Right lobe of liver (tissue), 6 donors: ENCODE data around the gene TBRG4. TPM values are rescaled to one million over a fixed set of nuclear protein-coding genes. Genes with fewer than 3 reads are reported as not detected.

Experiments
- ATAC-seq, 4 donors: fragments of 200-7000 bp; cut with Tn5 transposase; one replicate each; pipeline ENCODE4 v1.9.1; 2020; ENCODE audit warnings: mild to moderate bottlenecking in 4 of 4, moderate library complexity in 4 of 4
- DNase-seq, 3 donors: peaks; one replicate each; pipeline ENCODE4 v3.0.0-alpha.2; 2020
- H3K27ac ChIP-seq, 3 donors: fragments of 200-600 bp; one replicate each; pipeline ENCODE4 v1.8.0; 2022
- H3K27me3 ChIP-seq, 2 donors: fragments of 200-600 bp; one replicate each; pipeline ENCODE4 v1.8.0; 2022
- H3K36me3 ChIP-seq, 4 donors: fragments of 200-600 bp; sonication (generic) in 1 of 4; one replicate each; pipeline versions ENCODE4 v1.5.1 to v1.8.0; 2017 to 2022; ENCODE audit warnings: control low read depth in 1 of 4
- H3K4me1 ChIP-seq, 4 donors: fragments of 200-600 bp; sonication (generic) in 1 of 4; one replicate each; pipeline versions ENCODE4 v1.5.1 to v1.8.0; 2017 to 2022; ENCODE audit warnings: control low read depth in 1 of 4
- H3K4me3 ChIP-seq, 3 donors: fragments of 200-600 bp; one replicate each; pipeline ENCODE4 v1.8.0; 2022
- H3K9me3 ChIP-seq, 4 donors: fragments of 200-600 bp; sonication (generic) in 1 of 4; one replicate each; pipeline versions ENCODE4 v1.5.1 to v1.8.0; 2017 to 2022; ENCODE audit warnings: control low read depth in 1 of 4
- CTCF ChIP-seq, 4 donors: fragments of 200-600 bp in 3 of 4; fragments of 450-650 bp in 1 of 4; IDR thresholded peaks; one replicate each; pipeline versions ENCODE4 v1.5.1 to v1.8.0; 2016 to 2022; ENCODE audit warnings: antibody characterized with exemption in 4 of 4, mild to moderate bottlenecking in 2 of 4
- POLR2A ChIP-seq: fragments of 450-650 bp; IDR thresholded peaks from one replicate; pipeline ENCODE4 v1.6.1; 2017; ENCODE audit warnings: antibody characterized with exemption, mild to moderate bottlenecking
- WGBS: methylation state at CpG from one replicate; pipeline ENCODE4 v1.1.6; 2018; ENCODE audit warnings: low coverage, low lambda C conversion rate; ENCODE audit not compliant: insufficient coverage; ENCODE audit errors: missing lambda C conversion rate; 5-methylcytosine and 5-hydroxymethylcytosine counted together
- intact Hi-C, 2 donors: fragments of 100-400 bp; cut with DNase I; formaldehyde crosslinking; loops; one replicate each; pipeline versions ENCODE4 v1.11.2 to v1.14.1; 2022
- total RNA-seq, 6 experiments: library from RNA; depleted of rRNA in 2 of 6; stranded (reverse); fragments of >200 nt in 2 of 6; fragmentation: NEBNext Ultra II Directional in 3 of 6; extraction: Animal tissue kit (Norgen Biotek cat#: 25700) in 3 of 6; gene quantifications; one replicate each; pipeline versions ENCODE4 v1.1.0 to v1.2.4, GENCODE V29; 2016 to 2023
- donor health status: DM: no; HTN: yes; CAD: no.
- donor health status: DM: no; HTN: no; CAD: no.
- donor health status: DM: no; HTN: no; CAD: no.
- donor health status: DM: no; HTN: yes; CAD: no.
- donor health status: DM: no; HTN: yes; CAD: no.

TBRG4 gene
- total RNA-seq, 6 experiments from 2014 or later, result 33.0 to 57.1 (median 41.7) TPM

- H3K4me1 ChIP-seq, result no peaks in the 10 kb centered on the region
- ATAC-seq (no peak), DNase-seq (no peak)
- H3K9me3 ChIP-seq, result no peaks in the 10 kb centered on the region
- H3K4me3 ChIP-seq, result no peak overlapping the region
- intact Hi-C loops, result no loop called here
- TF ChIP-seq POLR2A, result no peak
- no peak for TF ChIP-seq CTCF (IDR thresholded peaks at IDR 0.05)
- no peak overlapping the region for H3K27ac ChIP-seq
- whole genome bisulfite sequencing, result 64% methylated on average over 12 of the region's 32 CpGs
- H3K27me3 ChIP-seq, result no peaks in the 10 kb centered on the region
- H3K36me3 ChIP-seq, result no peaks in the 10 kb centered on the region
Measured at GRCh38 chr7:45147858-45148652, 36.6 kb upstream of the TBRG4 start.

DNA sequence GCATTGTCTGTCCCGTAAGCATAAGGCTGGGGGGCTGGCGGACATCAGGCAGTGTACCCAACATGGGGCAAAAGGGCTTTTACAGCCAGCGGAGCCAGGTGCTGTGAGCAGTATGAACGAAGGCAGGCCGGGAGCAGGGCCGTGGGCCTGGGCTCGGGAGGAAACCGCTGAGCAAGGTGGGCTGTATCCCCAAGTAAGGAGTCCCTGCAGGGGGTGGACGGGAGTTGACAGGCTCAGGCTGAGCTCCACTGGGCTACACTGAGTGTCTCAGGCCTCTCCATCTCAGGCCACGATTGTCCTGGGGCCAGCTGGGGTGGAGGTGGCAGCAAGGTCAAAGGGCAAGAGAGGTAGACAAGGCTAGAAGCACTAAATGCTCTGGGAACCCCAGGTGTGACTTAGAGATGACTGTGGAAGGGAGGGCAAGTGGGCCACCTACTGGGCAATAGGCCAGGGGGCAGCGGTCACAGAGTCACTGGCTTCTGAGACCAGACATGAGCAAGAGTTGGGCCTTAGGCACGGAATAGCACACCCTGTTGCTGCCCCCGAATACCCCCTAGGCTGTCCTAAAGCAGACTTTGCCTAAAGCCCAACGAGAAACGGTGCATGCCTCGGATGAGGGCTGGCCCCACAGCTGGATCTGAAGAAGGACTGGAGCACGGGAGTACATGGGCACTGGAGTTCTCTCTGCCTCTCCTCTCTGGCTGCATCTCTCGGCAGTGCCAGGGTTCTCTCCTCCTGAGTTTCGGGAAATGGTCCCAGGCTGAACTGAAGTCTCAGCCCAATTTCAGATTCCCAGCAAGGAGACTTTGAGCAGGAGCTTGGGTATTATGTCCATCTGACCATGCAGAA is 35.3 kb upstream of the TBRG4 start:
- H3K9me3 ChIP-seq, result no peaks in the 10 kb centered on the region
- ATAC-seq (no peak), DNase-seq (no peak)
- no peak overlapping the region for H3K27ac ChIP-seq
- no peaks in the 10 kb centered on the region for H3K27me3 ChIP-seq
- 60% methylated on average over 4 of the region's 19 CpGs for WGBS
- intact Hi-C loops, result no loop called here
- no peaks in the 10 kb centered on the region for H3K36me3 ChIP-seq
- TF ChIP-seq POLR2A (no peak), CTCF (IDR thresholded peaks at IDR 0.05) (no peak)
- H3K4me3 ChIP-seq, result no peak overlapping the region
- H3K4me1 ChIP-seq, result no peaks in the 10 kb centered on the region

- no peak overlapping the region for H3K27ac ChIP-seq
- no peaks in the 10 kb centered on the region for H3K36me3 ChIP-seq
- H3K4me3 ChIP-seq, result no peak overlapping the region
- TF ChIP-seq CTCF (IDR thresholded peaks at IDR 0.05), result no peak
- no peak for TF ChIP-seq POLR2A
- no CpG with 5 or more reads among the region's 7 CpGs for WGBS
- H3K4me1 ChIP-seq, result no peaks in the 10 kb centered on the region
- no peaks in the 10 kb centered on the region for H3K27me3 ChIP-seq
- DNase-seq (no peak), ATAC-seq (no peak)
- no peaks in the 10 kb centered on the region for H3K9me3 ChIP-seq
- intact Hi-C loops, result no loop called here
Measured at GRCh38 chr7:45145881-45146280, 34.4 kb upstream of the TBRG4 start.

- Histone ChIP-seq H3K9me3 (no peaks in the 10 kb centered on the region), H3K27ac (no peak overlapping the region), H3K4me3 (no peak overlapping the region), H3K27me3 (no peaks in the 10 kb centered on the region), H3K4me1 (no peaks in the 10 kb centered on the region), H3K36me3 (no peaks in the 10 kb centered on the region)
- intact Hi-C loops, result no loop called here
- no peak for ATAC-seq
- TF ChIP-seq CTCF (IDR thresholded peaks at IDR 0.05) (no peak), POLR2A (no peak)
- 97% methylated on average over 4 of the region's 4 CpGs for WGBS
- no peak for DNase-seq
Measured at GRCh38 chr7:45143616-45144015, 32.1 kb upstream of the TBRG4 start.
